HEK293 (cell line): ENCODE data around the gene SLC7A6.

ENCODE experiments used
- CTCF ChIA-PET: fragments of 350-600 bp; formaldehyde crosslinking; extraction: SDS; loops from one replicate; lab custom pipeline; 2021; ENCODE audit warnings: antibody characterized with exemption; lab: Yijun Ruan, JAX
- POLR2A ChIA-PET: fragments of 300-600 bp; formaldehyde crosslinking; extraction: SDS; loops from one replicate; lab custom pipeline; 2020; ENCODE audit warnings: antibody characterized with exemption, inconsistent platforms; lab: Yijun Ruan, JAX
- H3K27ac ChIP-seq: fragments of 200-500 bp; sonication (Bioruptor generic); 2 replicates; pipeline ENCODE4 v1.5.1; 2014; ENCODE audit warnings: low read depth, low read length, control low read depth, inconsistent platforms; ENCODE audit errors: extremely low read depth
- H3K36me3 ChIP-seq, 2 experiments: fragments of 200-500 bp in 1 of 2; sonication (Bioruptor generic) in 1 of 2; 1 replicate in 1 of 2; 2 replicates in 1 of 2; pipeline ENCODE4 v1.5.1; 2014 to 2017; ENCODE audit warnings: inconsistent platforms in 2 of 2, low read length in 2 of 2; ENCODE audit not compliant: control insufficient read depth in 2 of 2, insufficient read depth in 1 of 2
- H3K4me1 ChIP-seq: fragments of 200-500 bp; sonication (Bioruptor generic); 2 replicates; pipeline ENCODE4 v1.5.1; 2014; ENCODE audit warnings: mild to moderate bottlenecking, low read length, inconsistent platforms; ENCODE audit not compliant: control insufficient read depth, insufficient read depth
- H3K4me3 ChIP-seq: 2 replicates; pipeline ENCODE4 v1.5.1; 2011; ENCODE audit warnings: low read depth, mild to moderate bottlenecking, control low read depth, low read length, moderate library complexity
- H3K9me3 ChIP-seq: fragments of 200-500 bp; sonication (Bioruptor generic); 2 replicates; pipeline ENCODE4 v1.5.1; 2014; ENCODE audit warnings: low read depth, low read length, inconsistent platforms; ENCODE audit not compliant: control insufficient read depth, insufficient read depth
- GFI1B ChIP-seq: fragments of 450-650 bp; formaldehyde crosslinking; IDR thresholded peaks from 2 replicates; pipeline ENCODE4 v1.5.1; 2016; ENCODE audit warnings: missing biosample characterization, missing genetic modification characterization
- MEIS1 ChIP-seq: sonication (generic); formaldehyde crosslinking; IDR thresholded peaks from 2 replicates; pipeline ENCODE4 v1.8.1; 2022; ENCODE audit warnings: missing genetic modification reagents, mild to moderate bottlenecking, borderline replicate concordance
- OVOL3 ChIP-seq: fragments of 450-650 bp; formaldehyde crosslinking; IDR thresholded peaks from 2 replicates; pipeline ENCODE4 v1.5.1; 2016; ENCODE audit warnings: missing biosample characterization, missing genetic modification characterization
- PRDM1 ChIP-seq: fragments of 450-650 bp; formaldehyde crosslinking; IDR thresholded peaks from 2 replicates; pipeline ENCODE4; 2016; ENCODE audit warnings: missing biosample characterization, missing genetic modification characterization
- REPIN1 ChIP-seq: fragments of 450-650 bp; formaldehyde crosslinking; IDR thresholded peaks from 2 replicates; pipeline ENCODE4 v1.5.1; 2017; ENCODE audit warnings: missing biosample characterization, missing genetic modification characterization, low read depth
- SP7 ChIP-seq: fragments of 450-650 bp; formaldehyde crosslinking; IDR thresholded peaks from 2 replicates; pipeline ENCODE4 v1.5.1; 2016; ENCODE audit warnings: missing biosample characterization, missing genetic modification characterization
- ZFHX2 ChIP-seq: fragments of 450-650 bp; formaldehyde crosslinking; conservative IDR thresholded peaks from 2 replicates; pipeline ENCODE4 v1.5.1; 2016; ENCODE audit warnings: missing biosample characterization, missing genetic modification characterization
- ZNF174 ChIP-seq: fragments of 450-650 bp; formaldehyde crosslinking; IDR thresholded peaks from 2 replicates; pipeline ENCODE4 v1.5.0; 2017; ENCODE audit warnings: missing biosample characterization, mild to moderate bottlenecking, missing genetic modification characterization
- ZNF23 ChIP-seq: fragments of 450-650 bp; formaldehyde crosslinking; IDR thresholded peaks from 2 replicates; pipeline ENCODE4 v1.5.1; 2016; ENCODE audit warnings: missing biosample characterization, missing genetic modification characterization, borderline replicate concordance
- ZNF239 ChIP-seq: fragments of 450-650 bp; formaldehyde crosslinking; IDR thresholded peaks from 2 replicates; pipeline ENCODE4 v1.5.1; 2016; ENCODE audit warnings: missing biosample characterization, missing genetic modification characterization
- ZNF274 ChIP-seq, 2 experiments: fragments of 200-500 bp in 1 of 2; fragments of 450-650 bp in 1 of 2; sonication (Bioruptor generic) in 1 of 2; formaldehyde crosslinking in 1 of 2; IDR thresholded peaks; 2 replicates each; pipeline versions ENCODE4 v1.5.1 to v1.6.1; 2014 to 2016; ENCODE audit warnings: borderline replicate concordance in 1 of 2, inconsistent platforms in 1 of 2, low read length in 1 of 2, missing biosample characterization in 1 of 2, missing genetic modification characterization in 1 of 2
- ZNF280C ChIP-seq: fragments of 450-650 bp; formaldehyde crosslinking; IDR thresholded peaks from 2 replicates; pipeline ENCODE4 v1.5.1; 2016; ENCODE audit warnings: missing biosample characterization, missing genetic modification characterization
- ZNF292 ChIP-seq: fragments of 450-650 bp; formaldehyde crosslinking; IDR thresholded peaks from 2 replicates; pipeline ENCODE4 v1.5.1; 2016; ENCODE audit warnings: low read depth, missing biosample characterization, missing genetic modification characterization, borderline replicate concordance
- ZNF350 ChIP-seq: fragments of 450-650 bp; formaldehyde crosslinking; IDR thresholded peaks from 2 replicates; pipeline ENCODE4 v1.5.0; 2017; ENCODE audit warnings: missing biosample characterization, mild to moderate bottlenecking, missing genetic modification characterization
- ZNF561 ChIP-seq: fragments of 450-650 bp; IDR thresholded peaks from 2 replicates; pipeline ENCODE4 v1.5.1; 2018; ENCODE audit warnings: missing biosample characterization, missing genetic modification characterization, borderline replicate concordance
- ZNF701 ChIP-seq: fragments of 450-650 bp; formaldehyde crosslinking; IDR thresholded peaks from 2 replicates; pipeline ENCODE4 v1.5.1; 2016; ENCODE audit warnings: missing biosample characterization, missing genetic modification characterization
- ZNF791 ChIP-seq: fragments of 450-650 bp; formaldehyde crosslinking; IDR thresholded peaks from 2 replicates; pipeline ENCODE4 v1.5.1; 2016; ENCODE audit warnings: missing biosample characterization, missing genetic modification characterization
- ZNF830 ChIP-seq: fragments of 450-650 bp; IDR thresholded peaks from 2 replicates; pipeline ENCODE4 v1.5.0; 2018; ENCODE audit warnings: missing biosample characterization, missing genetic modification characterization, low read depth, mild to moderate bottlenecking, moderate library complexity
- ZSCAN18 ChIP-seq: fragments of 450-650 bp; formaldehyde crosslinking; IDR thresholded peaks from 2 replicates; pipeline ENCODE4 v1.5.1; 2016; ENCODE audit warnings: missing biosample characterization, missing genetic modification characterization
- TF ChIP-seq, protein P1 (sequence below): fragments of 450-650 bp; formaldehyde crosslinking; conservative IDR thresholded peaks from 2 replicates; pipeline ENCODE4 v1.5.1; 2016; ENCODE audit warnings: low read depth, missing biosample characterization, missing genetic modification characterization
- TF ChIP-seq, protein P2 (sequence below): IDR thresholded peaks from 2 replicates; pipeline ENCODE4 v1.6.1; 2011; ENCODE audit warnings: mild to moderate bottlenecking, low read depth, low read length, borderline replicate concordance

The SLC7A6 gene

GRCh38 chr16:68289621-68290329 is 25.4 kb downstream of the SLC7A6 start:
- no peaks in the 10 kb centered on the region for H3K4me1 ChIP-seq
- no peak overlapping the region for H3K4me3 ChIP-seq
- TF ChIP-seq SP7 (tag by site-specific recombination) (peak; percentile 71), ZNF350 (tag by site-specific recombination) (no peak), ZFHX2 (0 out of 2 replicates have a peak, but pooled peaks have one; percentile 7)
- H3K27ac ChIP-seq, result no peak overlapping the region
- POLR2A ChIA-PET, result interaction anchor here (1.4 kb wide), 1 partner anchor 21 kb away, joined by 7 read pairs; the partner anchor contains the start of genes PRMT7 and SLC7A6OS
- peaks cover 18 to 76% of the 10 kb centered on the region in 2 experiments; a peak in 2 of 3 replicates for H3K36me3 ChIP-seq
- no peaks in the 10 kb centered on the region for H3K9me3 ChIP-seq
- CTCF ChIA-PET, result interaction anchor here (1.1 kb wide), 1 partner anchor 39 kb away, joined by 5 read pairs; no protein-coding TSS in a partner anchor

DNA sequence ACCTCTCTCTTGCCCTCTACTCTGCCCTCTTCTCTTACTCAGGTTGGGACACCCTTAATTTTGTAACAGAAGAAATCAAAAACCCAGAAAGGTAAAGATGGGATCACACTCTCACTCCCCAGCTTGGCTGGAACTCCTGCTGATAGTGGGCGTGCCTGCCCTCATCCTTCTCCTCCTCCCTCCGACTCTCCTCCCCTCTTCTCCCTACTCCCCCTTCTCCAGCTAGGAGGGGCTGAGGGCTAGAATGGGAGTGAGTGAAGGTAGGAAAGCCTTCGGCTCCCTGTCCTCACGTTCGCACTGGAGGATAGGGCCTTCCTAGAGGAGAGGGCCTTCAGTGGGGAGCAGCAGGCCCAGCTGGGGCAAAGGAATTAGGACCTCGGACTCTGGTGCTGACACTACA is 26.1 kb downstream of the SLC7A6 start:
- H3K4me1 ChIP-seq, result no peaks in the 10 kb centered on the region
- TF ChIP-seq PRDM1 (tag by site-specific recombination) (0 out of 2 replicates have a peak, but pooled peaks have one; percentile 2), ZNF23 (tag by site-specific recombination) (no peak)
- ChIA-PET CTCF (interaction anchor here (1.1 kb wide), 1 partner anchor 39 kb away, joined by 5 read pairs; no protein-coding TSS in a partner anchor), POLR2A (interaction anchor here (1.4 kb wide), 1 partner anchor 20 kb away, joined by 7 read pairs; the partner anchor contains the start of genes PRMT7 and SLC7A6OS)
- H3K36me3 ChIP-seq, result peaks cover 21 to 72% of the 10 kb centered on the region in 2 experiments; a peak in 2 of 3 replicates
- H3K27ac ChIP-seq, result no peak overlapping the region
- no peak overlapping the region for H3K4me3 ChIP-seq
- H3K9me3 ChIP-seq, result no peaks in the 10 kb centered on the region

- Histone ChIP-seq H3K4me3 (no peak overlapping the region), H3K4me1 (no peaks in the 10 kb centered on the region), H3K9me3 (no peaks in the 10 kb centered on the region), H3K27ac (no peak overlapping the region), H3K36me3 (peaks cover 20 to 77% of the 10 kb centered on the region in 2 experiments; a peak in 2 of 3 replicates)
- POLR2A ChIA-PET, result no interaction called here
- CTCF ChIA-PET, result interaction anchor here (1.1 kb wide), 1 partner anchor 27 kb away, joined by 4 read pairs; the partner anchor contains the start of gene SLC7A6
- TF ChIP-seq ZNF280C (tag by site-specific recombination), result no peak
- TF ChIP-seq ZNF791 (tag by site-specific recombination), result no peak
- TF ChIP-seq REPIN1 (tag by site-specific recombination), result no peak
- TF ChIP-seq ZNF830 (tag by site-specific recombination), result no peak
- no peak for TF ChIP-seq ZNF701 (tag by site-specific recombination)
- TF ChIP-seq OVOL3, result no peak
- no peak for TF ChIP-seq ZNF174 (tag by site-specific recombination)
- no peak for TF ChIP-seq ZNF292 (tag by site-specific recombination)
- no peak for TF ChIP-seq ZSCAN18 (tag by site-specific recombination)
- no peak for TF ChIP-seq GFI1B (tag by site-specific recombination)
- no peak for TF ChIP-seq MEIS1 (CRISPR knock-in tag)
- TF ChIP-seq ZNF239 (tag by site-specific recombination), result no peak
- TF ChIP-seq, protein P1, sequence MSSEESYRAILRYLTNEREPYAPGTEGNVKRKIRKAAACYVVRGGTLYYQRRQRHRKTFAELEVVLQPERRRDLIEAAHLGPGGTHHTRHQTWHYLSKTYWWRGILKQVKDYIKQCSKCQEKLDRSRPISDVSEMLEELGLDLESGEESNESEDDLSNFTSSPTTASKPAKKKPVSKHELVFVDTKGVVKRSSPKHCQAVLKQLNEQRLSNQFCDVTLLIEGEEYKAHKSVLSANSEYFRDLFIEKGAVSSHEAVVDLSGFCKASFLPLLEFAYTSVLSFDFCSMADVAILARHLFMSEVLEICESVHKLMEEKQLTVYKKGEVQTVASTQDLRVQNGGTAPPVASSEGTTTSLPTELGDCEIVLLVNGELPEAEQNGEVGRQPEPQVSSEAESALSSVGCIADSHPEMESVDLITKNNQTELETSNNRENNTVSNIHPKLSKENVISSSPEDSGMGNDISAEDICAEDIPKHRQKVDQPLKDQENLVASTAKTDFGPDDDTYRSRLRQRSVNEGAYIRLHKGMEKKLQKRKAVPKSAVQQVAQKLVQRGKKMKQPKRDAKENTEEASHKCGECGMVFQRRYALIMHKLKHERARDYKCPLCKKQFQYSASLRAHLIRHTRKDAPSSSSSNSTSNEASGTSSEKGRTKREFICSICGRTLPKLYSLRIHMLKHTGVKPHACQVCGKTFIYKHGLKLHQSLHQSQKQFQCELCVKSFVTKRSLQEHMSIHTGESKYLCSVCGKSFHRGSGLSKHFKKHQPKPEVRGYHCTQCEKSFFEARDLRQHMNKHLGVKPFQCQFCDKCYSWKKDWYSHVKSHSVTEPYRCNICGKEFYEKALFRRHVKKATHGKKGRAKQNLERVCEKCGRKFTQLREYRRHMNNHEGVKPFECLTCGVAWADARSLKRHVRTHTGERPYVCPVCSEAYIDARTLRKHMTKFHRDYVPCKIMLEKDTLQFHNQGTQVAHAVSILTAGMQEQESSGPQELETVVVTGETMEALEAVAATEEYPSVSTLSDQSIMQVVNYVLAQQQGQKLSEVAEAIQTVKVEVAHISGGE (tag by site-specific recombination), result no peak
- no peak for TF ChIP-seq ZNF274 (IDR thresholded peaks at IDR 0.05; ENCODE audit: low read length)
- no peak for TF ChIP-seq ZNF274 (tag by site-specific recombination; IDR thresholded peaks at IDR 0.05; ENCODE audit: borderline replicate concordance)
- TF ChIP-seq ZNF561, result no peak
- TF ChIP-seq, protein P2, sequence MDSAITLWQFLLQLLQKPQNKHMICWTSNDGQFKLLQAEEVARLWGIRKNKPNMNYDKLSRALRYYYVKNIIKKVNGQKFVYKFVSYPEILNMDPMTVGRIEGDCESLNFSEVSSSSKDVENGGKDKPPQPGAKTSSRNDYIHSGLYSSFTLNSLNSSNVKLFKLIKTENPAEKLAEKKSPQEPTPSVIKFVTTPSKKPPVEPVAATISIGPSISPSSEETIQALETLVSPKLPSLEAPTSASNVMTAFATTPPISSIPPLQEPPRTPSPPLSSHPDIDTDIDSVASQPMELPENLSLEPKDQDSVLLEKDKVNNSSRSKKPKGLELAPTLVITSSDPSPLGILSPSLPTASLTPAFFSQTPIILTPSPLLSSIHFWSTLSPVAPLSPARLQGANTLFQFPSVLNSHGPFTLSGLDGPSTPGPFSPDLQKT, result no peak
Observed at GRCh38 chr16:68291227-68291626, 26.9 kb downstream of the SLC7A6 start.
